Raji (cell line): ENCODE measurements around the gene TFEB.

Experiments used
- POLR2A ChIP-seq: IDR thresholded peaks from 2 replicates; pipeline ENCODE4 v1.6.1; 2011; ENCODE audit warnings: low read depth, low read length, control low read depth; ENCODE audit not compliant: insufficient read depth

Gene TFEB

DNA sequence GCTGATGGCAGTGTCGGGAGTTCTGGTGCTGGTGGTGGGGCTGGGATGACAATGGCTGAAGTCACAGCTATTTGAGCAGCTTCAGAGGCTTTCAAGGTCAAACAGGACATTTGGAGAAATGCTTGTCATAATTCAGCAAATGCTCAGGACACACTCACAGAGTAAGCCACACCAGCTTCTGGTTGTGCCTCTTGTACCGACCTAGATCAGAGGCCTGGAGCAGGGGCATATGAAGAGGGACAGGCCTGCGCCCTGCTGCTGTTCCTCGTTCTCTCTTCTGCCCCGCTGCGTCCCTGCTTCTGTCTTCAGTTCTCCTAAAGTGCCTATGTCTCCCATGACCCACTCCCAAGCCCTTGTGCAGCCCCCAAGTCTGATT lies 12.7 kb upstream of the TFEB start:
- no peak for TF ChIP-seq POLR2A

DNA sequence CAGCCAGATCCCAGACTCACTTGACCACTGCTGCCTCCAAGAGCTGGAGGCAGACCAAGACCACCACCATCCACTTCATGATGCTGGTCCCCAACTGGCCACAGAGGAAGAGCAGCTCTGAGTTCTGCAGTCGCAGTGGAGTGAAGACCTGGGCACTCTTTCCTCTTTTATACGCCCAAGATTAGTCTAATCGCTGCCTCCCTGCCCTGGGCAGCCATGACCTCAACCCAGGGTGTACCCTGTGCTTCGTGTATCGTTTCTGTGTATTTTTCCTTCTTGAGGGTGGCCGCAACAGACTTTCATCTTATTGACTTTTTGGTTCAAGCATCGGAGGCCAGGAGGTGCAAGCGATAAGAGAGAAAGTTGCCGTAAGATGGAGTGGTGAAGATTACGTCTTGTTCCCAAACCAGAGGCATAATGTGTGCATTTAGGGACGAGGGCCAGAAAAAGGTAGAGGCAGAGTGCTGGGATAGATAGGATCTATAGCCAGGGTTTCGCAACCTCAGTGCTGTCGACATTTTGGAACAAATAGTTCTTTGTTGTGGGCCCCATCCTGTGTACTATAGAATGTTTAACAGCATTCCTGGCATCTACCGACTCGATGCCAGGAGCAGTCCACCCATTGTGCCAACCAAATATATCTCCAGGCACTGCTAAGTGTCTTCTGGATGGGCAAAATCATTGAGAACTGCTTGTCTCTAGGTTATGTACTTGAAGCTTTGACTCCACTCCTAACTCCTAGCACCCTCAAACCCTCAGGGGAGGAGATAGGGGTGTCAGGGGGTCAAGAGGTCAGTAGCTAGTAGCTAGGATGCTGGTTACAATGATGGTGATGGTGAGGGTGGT lies 12.1 kb upstream of the TFEB start, which contains the start of gene PGC:
Gene PGC, minus strand, starts transcription at position 142 of the 846 bp plus-strand sequence. Its CDS starts 63 bp downstream, at position 79.
- TF ChIP-seq POLR2A: no peak

DNA sequence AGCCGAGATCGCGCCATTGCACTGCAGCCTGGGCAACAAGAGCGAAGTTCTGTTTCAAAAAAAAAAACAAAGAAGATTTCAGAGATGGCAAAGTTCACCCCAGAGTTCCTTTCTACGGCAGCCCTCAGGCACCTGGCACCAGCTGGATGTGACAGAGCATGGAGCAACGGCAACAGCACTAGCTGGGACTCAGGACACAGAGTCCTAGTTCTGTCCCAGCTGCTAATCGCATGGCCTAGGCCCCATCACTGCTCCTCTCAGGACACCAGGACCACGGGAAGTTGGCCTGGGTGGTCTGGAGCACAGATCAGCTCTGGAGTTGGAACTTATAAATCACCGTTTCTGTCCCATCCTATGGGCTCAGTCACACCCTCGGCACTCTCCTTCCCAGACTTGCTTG lies 10.7 kb upstream of the TFEB start:
- TF ChIP-seq POLR2A: no peak

DNA sequence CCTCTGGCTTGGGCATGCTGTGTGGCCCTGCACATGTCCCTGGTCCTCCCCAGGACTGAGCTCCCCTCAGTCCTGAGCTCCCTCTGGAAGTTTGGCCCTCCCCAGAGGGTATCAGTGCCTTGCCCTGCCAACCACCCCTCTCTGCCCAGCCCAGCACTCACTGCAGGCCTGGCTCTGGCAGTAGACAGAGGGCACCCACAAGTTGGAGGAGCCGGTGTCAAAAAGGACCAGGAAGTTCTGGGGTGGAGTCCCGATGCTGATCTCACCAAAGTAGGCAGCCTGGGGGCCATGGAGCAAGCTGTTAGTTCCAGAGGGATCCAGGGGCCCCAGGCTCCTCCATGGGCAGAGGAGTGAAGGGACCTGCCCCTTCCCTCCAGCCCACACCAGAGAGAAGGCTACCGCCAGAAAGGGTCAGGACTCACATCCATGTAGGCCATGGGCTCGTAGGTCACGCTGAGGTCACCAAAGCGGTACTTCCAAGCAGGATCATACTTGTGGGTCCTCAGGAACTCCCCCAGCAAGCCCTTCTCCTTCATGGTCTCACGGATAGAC lies 8.9 kb upstream of the TFEB start:
- no peak for TF ChIP-seq POLR2A

DNA sequence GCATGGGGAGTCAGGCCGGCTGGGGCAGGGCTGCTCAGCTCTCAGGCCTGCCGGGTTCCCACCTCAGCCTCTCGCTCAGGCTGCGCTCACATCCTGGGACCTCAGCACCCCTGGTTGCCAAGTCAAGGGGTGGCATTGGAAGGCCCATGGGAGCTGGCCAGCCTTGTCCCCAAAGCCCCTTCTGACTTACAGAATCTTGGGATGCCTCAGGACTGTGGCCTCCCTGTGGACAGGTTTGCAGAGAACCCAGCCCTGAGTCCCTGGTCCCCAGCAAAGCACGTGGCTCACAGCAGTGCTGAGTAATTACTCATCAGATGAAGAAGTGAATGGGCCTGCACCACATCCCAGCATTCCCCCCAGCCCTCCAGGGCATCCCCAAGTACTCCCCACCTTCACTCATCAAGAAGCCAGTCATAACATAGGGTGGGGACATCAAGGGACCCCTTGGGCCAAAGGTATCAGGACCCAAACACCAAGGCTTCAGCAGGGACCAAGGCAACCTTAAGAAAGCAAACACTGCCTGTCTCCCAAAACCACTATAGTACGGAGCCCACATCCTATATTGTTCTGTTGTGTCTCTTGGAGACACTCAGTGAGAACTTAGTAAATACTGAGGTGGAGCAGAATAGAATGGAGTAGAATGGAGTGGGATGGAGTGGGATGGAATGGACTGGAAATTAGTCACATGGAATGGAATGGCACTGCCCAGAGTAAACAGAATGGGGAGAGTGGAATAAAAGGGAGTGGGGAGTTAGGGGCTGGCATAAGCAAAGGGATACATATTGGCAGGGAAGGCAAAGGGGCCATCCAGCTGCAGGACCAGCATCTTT lies 8.2 kb upstream of the TFEB start:
- no peak for TF ChIP-seq POLR2A

DNA sequence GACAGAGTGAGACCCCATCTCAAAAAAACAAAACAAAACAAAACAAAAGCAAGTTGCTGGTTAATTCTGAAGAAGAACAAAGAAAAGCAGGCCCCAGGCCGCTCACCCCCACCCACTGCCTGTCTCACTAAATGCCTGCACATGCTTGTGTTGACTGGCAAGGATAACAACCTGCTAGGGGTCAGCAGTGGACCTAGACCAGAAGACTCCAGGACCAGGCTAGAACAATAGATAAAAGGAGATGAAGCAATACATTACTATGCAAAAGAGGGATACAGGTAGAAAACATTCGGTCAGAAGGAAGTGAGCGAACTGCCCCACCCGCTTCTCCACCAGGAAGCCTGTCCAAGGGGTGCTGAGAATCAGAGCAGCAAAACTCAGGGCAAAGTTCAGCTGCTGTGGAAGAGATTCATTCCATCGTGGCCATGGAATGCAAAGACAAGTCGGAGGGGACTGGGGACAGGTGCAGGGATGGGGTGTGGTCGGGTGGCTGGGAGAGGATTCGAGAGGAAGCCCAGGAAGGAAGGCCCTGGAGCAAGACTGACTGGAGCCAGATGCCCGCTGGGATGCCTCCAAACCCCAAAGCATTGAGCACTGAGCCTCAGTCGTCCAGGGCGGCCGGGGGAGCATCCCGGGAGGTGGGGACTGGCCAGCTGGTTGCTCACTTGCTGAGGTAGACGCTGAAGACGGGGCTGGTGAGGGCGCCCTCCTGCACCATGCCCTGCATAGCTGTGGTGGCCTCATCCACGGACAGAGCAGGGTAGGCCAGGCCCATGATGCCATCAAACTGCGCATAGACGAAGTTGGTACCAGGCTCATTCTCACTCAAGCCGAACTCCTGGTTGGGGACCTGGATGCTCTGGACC lies 6.5 kb upstream of the TFEB start:
- no peak for TF ChIP-seq POLR2A

DNA sequence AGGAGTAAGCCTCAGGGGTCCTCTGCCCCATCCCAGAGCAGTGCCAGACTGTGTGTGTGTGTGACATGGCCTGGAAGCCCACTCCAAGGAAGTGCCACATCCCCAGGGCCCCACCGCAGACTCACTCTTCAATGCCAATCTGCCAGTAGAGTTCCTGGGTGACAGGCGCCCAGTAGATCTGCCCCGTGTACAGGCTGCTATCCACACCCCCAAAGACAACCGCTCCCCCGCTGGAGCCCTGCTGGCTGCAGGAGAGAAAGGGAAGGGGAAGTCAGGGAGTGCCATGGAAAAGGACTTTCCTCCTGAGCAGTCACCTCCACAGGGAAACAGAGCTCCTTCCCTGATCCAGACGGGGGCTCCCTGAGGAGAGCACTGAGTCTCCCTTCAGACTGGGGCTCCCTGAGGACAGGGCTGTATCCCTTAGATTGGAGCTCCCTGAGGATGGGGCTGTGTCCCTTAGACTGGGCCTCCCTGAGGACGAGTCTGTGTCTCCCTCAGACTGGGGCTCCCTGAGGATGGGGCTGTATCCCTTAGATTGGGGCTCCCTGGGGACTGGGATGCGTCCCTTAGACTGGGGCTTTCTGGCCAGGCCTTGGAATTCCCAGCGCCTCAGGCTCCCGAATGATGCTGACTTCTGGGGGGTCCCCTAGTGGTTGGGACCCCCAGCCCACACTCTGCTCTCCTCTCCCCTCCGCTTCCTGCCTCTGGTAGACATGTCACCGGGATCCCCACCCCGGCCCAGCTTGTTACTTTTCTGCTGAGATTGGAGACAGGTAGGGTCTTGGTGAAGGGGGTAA lies 5.2 kb upstream of the TFEB start:
- no peak for TF ChIP-seq POLR2A

DNA sequence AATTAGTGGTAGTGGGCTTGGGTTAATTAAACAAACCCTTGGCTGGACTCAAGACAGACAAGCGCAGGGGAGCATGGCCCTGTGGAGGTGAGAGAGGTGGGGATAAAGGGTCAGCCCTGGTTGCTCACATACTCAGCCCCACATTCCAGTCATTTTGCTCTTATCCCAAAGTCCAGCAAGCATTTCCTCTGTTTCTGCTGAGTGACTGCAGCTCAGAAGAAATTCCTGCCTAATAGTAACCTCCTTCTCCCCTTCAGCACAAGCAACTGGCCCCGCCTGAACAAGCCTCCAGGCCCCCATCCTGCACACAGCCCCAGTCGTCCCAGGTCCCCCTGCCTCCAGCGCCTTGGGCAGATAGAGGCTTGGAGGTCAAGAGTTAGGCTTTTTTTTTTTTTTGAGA lies 3.6 kb upstream of the TFEB start:
- TF ChIP-seq POLR2A: no peak

DNA sequence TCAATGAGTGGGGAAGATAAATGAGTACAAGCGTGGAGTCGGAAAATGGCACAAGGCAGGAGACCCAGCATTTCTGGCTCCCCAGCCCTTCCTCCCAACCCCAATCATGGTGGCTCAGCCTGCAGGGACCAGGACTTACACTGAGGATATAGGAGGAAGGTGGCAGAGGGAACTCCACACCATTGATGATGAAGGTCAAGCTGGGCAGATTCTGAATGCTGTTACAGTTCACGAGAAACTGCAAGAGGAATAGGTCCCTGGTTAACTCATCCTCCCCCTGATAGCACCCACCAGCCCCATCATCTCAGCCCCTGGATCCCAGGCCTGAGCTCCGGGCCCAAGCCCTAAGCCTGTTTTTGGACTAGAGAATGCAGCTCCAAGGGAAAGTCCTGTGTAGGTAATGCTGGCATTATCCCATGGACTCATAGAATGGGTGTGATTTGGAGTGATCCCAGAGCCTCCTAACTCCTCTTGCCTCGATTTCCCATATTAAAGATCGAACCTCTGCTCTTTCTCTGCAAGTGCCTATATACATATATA lies 2.3 kb upstream of the TFEB start:
- no peak for TF ChIP-seq POLR2A

DNA sequence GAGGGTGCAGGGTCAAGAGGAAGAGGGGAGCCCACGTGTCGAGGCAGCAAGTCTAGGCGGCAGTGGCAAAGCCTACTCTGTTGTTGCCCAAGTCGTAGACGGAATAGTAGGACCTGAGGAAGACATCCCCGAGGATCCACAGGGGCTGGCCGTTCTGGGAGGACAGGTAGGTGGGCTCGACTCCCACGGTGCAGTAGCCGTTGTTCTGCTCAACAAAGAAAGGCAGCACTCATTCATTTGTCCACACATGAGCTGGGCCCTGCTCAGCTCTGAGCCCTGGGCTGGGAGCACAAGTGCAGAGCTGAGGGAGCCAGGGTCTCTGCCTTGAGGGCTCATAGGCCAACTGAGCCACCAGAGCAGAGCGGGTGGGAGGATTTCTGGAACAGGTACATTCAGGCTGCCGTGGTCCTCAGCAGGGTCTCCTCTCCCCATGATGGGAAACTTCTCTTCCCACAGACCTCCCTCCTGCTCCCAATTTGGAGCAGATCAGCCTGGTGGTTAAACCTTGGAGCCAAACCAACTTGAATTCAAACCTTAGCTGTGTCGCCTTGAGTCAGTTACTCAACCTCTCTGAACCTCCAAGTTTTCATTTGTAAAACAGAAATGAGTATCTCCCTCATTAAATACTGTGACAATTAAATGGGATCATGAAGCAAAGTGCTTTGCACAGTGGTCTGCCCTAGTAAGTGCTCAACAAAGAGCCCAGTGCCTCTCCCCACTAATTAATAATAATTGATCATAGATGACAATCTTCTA lies 1.6 kb upstream of the TFEB start:
- no peak for TF ChIP-seq POLR2A

DNA sequence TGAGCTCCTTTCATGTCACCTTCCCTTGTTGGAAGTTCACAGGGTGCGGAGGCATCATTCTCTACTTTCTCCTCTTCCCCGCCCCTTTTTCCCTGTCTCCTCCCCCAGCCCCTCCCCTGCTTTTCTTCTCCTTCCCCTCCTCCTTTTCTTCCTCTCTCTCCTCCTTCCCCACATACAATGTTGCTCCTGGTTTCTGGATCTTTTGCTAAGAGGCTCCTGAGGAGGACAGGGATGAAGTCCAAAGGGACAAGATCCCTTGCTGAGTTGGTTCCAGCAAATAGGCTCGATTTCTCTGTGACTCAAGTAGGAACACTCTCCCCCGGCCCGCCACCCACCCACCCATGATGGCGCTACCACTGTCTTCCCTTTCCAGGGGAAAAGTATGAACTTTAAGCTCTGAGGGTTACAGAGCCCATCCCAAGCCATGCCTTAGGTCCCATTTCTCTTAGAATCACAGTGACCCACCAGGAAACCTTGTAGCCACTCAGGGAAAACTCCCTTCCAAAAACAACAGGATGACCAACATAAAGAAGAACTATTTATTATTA lies 852 bp upstream of the TFEB start:
- TF ChIP-seq POLR2A: no peak

DNA sequence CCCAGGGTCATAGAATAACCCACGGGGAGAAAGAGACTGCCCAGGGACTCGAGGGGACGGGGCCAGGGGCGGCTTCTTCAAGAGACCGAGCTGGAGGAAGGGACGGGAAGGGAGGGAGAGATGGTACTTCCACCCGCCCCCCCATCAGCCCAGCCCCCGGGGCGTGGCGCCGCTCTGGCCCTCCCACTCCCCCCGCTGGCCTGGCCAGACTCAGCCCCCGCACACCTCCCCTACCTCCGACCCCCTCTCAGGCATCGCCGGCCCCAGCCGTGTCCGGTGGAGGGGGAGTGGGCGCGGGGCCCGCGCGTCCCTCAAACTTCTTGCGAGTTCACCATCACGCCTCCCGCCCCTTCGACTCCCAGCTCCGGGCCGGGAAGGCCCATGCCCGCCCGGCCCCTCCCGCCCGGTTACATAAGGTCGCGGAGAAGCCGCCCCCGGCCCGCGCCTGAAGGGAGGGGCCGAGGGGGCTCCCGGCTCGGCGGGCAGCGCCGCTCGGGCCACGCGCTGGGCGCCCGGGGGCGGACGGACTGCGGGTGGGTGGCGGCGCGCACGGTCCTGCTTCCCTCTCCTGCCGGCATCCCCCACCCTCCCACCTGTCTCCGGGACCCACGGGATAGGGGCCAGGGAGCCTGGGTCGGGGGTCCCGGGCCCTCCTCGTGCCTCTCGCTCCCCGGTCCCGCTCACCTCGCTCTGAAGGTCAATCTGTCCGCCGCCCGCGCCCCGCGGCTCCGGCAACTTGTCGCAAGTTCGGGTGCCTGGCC lies 562 bp downstream of the TFEB start:
- TF ChIP-seq POLR2A: peak; percentile 74
